Smooth muscle cell (in vitro differentiated cells): ENCODE data around the gene BIK. TPM values are rescaled to one million over a fixed set of nuclear protein-coding genes. Genes with fewer than 3 reads are reported as not detected.

Source experiments
- DNase-seq: peaks from one replicate; lab custom pipeline; 2025; ENCODE audit not compliant: unreplicated experiment; lab: John Stamatoyannopoulos, UW
- H2AFZ ChIP-seq: fragments of 200-600 bp; sonication (generic); 2 replicates; pipeline ENCODE4 v1.6.0; 2016; ENCODE audit warnings: antibody characterized with exemption, low read depth, mild to moderate bottlenecking
- H3F3A ChIP-seq: fragments of 200-600 bp; sonication (generic); 2 replicates; pipeline ENCODE4 v1.6.0; 2017; ENCODE audit warnings: antibody characterized with exemption, low read depth
- H3K27ac ChIP-seq: fragments of 200-600 bp; sonication (generic); 2 replicates; pipeline ENCODE4 v1.5.1; 2016; ENCODE audit warnings: low read depth, mild to moderate bottlenecking
- H3K27me3 ChIP-seq: fragments of 200-600 bp; sonication (generic); 2 replicates; pipeline ENCODE4 v1.6.1; 2016; ENCODE audit warnings: low read depth, mild to moderate bottlenecking
- H3K36me3 ChIP-seq: fragments of 200-600 bp; sonication (generic); 2 replicates; pipeline ENCODE4 v1.5.1; 2016; ENCODE audit warnings: low read depth
- H3K4me1 ChIP-seq: fragments of 200-600 bp; sonication (generic); 2 replicates; pipeline ENCODE4 v1.5.1; 2016; ENCODE audit warnings: low read depth
- H3K4me2 ChIP-seq: fragments of 200-600 bp; sonication (generic); 2 replicates; pipeline ENCODE4 v1.6.0; 2016; ENCODE audit warnings: mild to moderate bottlenecking
- H3K4me3 ChIP-seq: fragments of 200-600 bp; sonication (generic); 2 replicates; pipeline ENCODE4 v1.5.1; 2016; ENCODE audit warnings: mild to moderate bottlenecking
- H3K79me2 ChIP-seq: fragments of 200-600 bp; sonication (generic); 2 replicates; pipeline ENCODE4 v1.6.0; 2016; ENCODE audit warnings: low read depth, mild to moderate bottlenecking
- H3K9ac ChIP-seq: fragments of 200-600 bp; sonication (generic); 2 replicates; pipeline ENCODE4 v1.6.0; 2016; ENCODE audit warnings: low read depth
- H3K9me3 ChIP-seq: fragments of 200-600 bp; sonication (generic); replicated peaks from 2 replicates; pipeline ENCODE4 v1.5.1; 2016; ENCODE audit warnings: low read depth
- H4K20me1 ChIP-seq: fragments of 200-600 bp; sonication (generic); 2 replicates; pipeline ENCODE4 v1.6.0; 2016; ENCODE audit warnings: low read depth
- WGBS: methylation state at CpG from one replicate; pipeline ENCODE4 v1.1.7; 2016; ENCODE audit warnings: low lambda C conversion rate; 5-methylcytosine and 5-hydroxymethylcytosine counted together
- polyA plus RNA-seq: library from polyadenylated mRNA; unstranded; fragments of >200 nt; fragmentation: Nextera tagmentation; extraction: Ambion mirVana; gene quantifications from 2 replicates; pipeline ENCODE4 v1.2.1, GENCODE V29; 2016
- total RNA-seq: library from RNA; depleted of rRNA; stranded (reverse); fragments of >200 nt; gene quantifications from 2 replicates; pipeline ENCODE4 v1.2.3, GENCODE V29; 2014
- TF ChIP-seq, protein P1 (sequence below): fragments of 200-600 bp; sonication (generic); IDR thresholded peaks from 2 replicates; pipeline ENCODE4 v1.5.1; 2017; ENCODE audit warnings: borderline replicate concordance, mild to moderate bottlenecking, antibody characterized with exemption; ENCODE audit not compliant: insufficient read depth, poor library complexity, severe bottlenecking

Gene BIK
- total and polyA plus RNA-seq, 2 experiments from 2014 or later: 1.9 to 3.9 TPM

- no peaks in the 10 kb centered on the region for H4K20me1 ChIP-seq
- no peaks in the 10 kb centered on the region for H3K36me3 ChIP-seq
- no peak overlapping the region for H2AFZ ChIP-seq
- no peak overlapping the region for H3K9ac ChIP-seq
- no peaks in the 10 kb centered on the region for H3K4me1 ChIP-seq
- H3K4me2 ChIP-seq: no peak overlapping the region
- H3K79me2 ChIP-seq: no peaks in the 10 kb centered on the region
- TF ChIP-seq, protein P1, sequence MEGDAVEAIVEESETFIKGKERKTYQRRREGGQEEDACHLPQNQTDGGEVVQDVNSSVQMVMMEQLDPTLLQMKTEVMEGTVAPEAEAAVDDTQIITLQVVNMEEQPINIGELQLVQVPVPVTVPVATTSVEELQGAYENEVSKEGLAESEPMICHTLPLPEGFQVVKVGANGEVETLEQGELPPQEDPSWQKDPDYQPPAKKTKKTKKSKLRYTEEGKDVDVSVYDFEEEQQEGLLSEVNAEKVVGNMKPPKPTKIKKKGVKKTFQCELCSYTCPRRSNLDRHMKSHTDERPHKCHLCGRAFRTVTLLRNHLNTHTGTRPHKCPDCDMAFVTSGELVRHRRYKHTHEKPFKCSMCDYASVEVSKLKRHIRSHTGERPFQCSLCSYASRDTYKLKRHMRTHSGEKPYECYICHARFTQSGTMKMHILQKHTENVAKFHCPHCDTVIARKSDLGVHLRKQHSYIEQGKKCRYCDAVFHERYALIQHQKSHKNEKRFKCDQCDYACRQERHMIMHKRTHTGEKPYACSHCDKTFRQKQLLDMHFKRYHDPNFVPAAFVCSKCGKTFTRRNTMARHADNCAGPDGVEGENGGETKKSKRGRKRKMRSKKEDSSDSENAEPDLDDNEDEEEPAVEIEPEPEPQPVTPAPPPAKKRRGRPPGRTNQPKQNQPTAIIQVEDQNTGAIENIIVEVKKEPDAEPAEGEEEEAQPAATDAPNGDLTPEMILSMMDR: no peak
- 94% methylated on average over 14 of the region's 14 CpGs for WGBS
- H3K27me3 ChIP-seq: no peaks in the 10 kb centered on the region
- H3K4me3 ChIP-seq: no peak overlapping the region
- no peak for DNase-seq
- no peak overlapping the region for H3K27ac ChIP-seq
- H3K9me3 ChIP-seq: no peaks in the 10 kb centered on the region
- H3F3A ChIP-seq: no peaks in the 10 kb centered on the region
Observed at GRCh38 chr22:43171019-43171491, 60.5 kb downstream of the BIK start.

- H3F3A ChIP-seq: no peaks in the 10 kb centered on the region
- H3K27ac ChIP-seq: no peak overlapping the region
- H3K9ac ChIP-seq: no peak overlapping the region
- DNase-seq: no peak
- no peak overlapping the region for H2AFZ ChIP-seq
- no peak overlapping the region for H3K4me3 ChIP-seq
- no peaks in the 10 kb centered on the region for H3K79me2 ChIP-seq
- 94% methylated on average over 12 of the region's 12 CpGs for WGBS
- H3K9me3 ChIP-seq: no peaks in the 10 kb centered on the region
- H4K20me1 ChIP-seq: no peaks in the 10 kb centered on the region
- H3K4me1 ChIP-seq: no peaks in the 10 kb centered on the region
- TF ChIP-seq, protein P1: no peak
- no peaks in the 10 kb centered on the region for H3K27me3 ChIP-seq
- H3K36me3 ChIP-seq: no peaks in the 10 kb centered on the region
- no peak overlapping the region for H3K4me2 ChIP-seq
Observed at GRCh38 chr22:43171607-43172006, 61.1 kb downstream of the BIK start.

DNA sequence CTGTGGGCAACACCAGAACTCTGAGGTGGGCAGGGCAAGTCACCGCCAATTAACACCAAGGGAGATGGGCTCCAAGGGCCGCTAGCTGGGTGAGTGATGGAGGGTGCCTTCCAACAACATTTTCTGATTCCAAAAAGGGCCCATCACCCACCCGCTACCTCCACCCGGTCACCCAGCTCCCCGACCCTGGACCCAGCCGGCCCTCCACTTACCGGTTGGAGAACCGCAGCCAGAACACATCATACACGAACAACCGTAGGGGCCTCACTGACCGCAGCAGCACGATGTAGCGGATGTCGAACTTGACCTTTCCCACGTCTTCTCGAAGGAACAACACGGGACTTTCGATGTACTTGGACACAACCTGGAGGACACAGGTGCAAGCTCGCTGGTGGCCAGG lies 61.6 kb downstream of the BIK start:
- Histone ChIP-seq H3K4me3 (no peak overlapping the region), H3K4me2 (no peak overlapping the region), H3K79me2 (no peaks in the 10 kb centered on the region), H2AFZ (no peak overlapping the region), H4K20me1 (no peaks in the 10 kb centered on the region), H3K9me3 (no peaks in the 10 kb centered on the region), H3K36me3 (no peaks in the 10 kb centered on the region), H3F3A (no peaks in the 10 kb centered on the region), H3K9ac (no peak overlapping the region), H3K27ac (no peak overlapping the region), H3K4me1 (no peaks in the 10 kb centered on the region), H3K27me3 (no peaks in the 10 kb centered on the region)
- 94% methylated on average over 19 of the region's 19 CpGs for WGBS
- TF ChIP-seq, protein P1: no peak
- no peak for DNase-seq

DNA sequence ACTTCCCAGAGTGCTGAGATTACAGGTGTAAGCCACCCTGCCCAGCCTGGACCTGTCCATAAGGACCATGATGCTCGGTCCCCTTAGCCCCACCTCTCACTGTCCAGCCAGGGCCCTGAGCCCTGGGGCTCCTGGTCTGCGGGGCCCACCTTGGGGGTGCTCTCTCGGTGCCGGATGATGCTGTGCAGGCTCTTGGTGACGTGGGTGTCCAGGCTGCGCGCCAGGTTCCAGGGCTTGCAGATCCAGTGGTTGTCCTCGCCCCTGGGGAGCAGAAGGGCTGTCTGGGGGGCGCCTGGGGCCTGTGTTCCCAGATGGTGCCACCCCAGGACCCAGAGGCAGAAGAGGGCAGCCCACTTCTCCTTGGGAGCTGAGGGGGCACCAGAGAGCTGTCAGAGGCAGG lies 63.0 kb downstream of the BIK start:
- Histone ChIP-seq H3F3A (no peaks in the 10 kb centered on the region), H3K27me3 (no peaks in the 10 kb centered on the region), H3K36me3 (no peaks in the 10 kb centered on the region), H3K27ac (no peak overlapping the region), H3K9me3 (no peaks in the 10 kb centered on the region), H3K4me2 (no peak overlapping the region), H3K4me1 (no peaks in the 10 kb centered on the region), H3K4me3 (no peak overlapping the region), H3K9ac (no peak overlapping the region), H3K79me2 (no peaks in the 10 kb centered on the region), H2AFZ (no peak overlapping the region), H4K20me1 (no peaks in the 10 kb centered on the region)
- WGBS: 96% methylated on average over 9 of the region's 9 CpGs
- no peak for DNase-seq
- TF ChIP-seq, protein P1: no peak
